ENCODE measurements around the gene EVI5L. TPM values are rescaled to one million over a fixed set of nuclear protein-coding genes. Genes with fewer than 3 reads are reported as not detected.

EVI5L gene
- total RNA-seq, 2 donors from 2014 or later: 6.0 to 12.9 TPM

- Histone ChIP-seq H3K4me3 (no peak overlapping the region), H3K36me3 (replicated peaks in 1 of 2; ENCODE audit: insufficient read depth in 1 of 2, low read depth in 2 of 2) (no peaks in the 10 kb centered on the region), H3K27me3 (no peaks in the 10 kb centered on the region), H3K9me3 (no peaks in the 10 kb centered on the region), H3K27ac (no peak overlapping the region), H3K4me1 (peaks cover 13% of the 10 kb centered on the region)
- intact Hi-C loops (cut with DNase I): loop anchor here (10.0 kb wide), 1 partner anchor 53 kb away; the partner anchor contains the start of gene MAP2K7
- TF ChIP-seq POLR2A (IDR thresholded peaks at IDR 0.05) (no peak), CTCF (IDR thresholded peaks at IDR 0.05) (no peak)
- ATAC-seq (no peak), DNase-seq (no peak)
- WGBS, 2 donors: 74 to 83% methylated on average over 14 to 20 of the region's 26 CpGs
Measured at GRCh38 chr19:7851623-7852500, 21.8 kb downstream of the EVI5L start.

- no peaks in the 10 kb centered on the region for H3K36me3 ChIP-seq (replicated peaks in 1 of 2; ENCODE audit: insufficient read depth in 1 of 2, low read depth in 2 of 2)
- ATAC-seq: peak; percentile 99
- no peaks in the 10 kb centered on the region for H3K9me3 ChIP-seq
- 13 to 32% methylated on average over 10 to 45 of the region's 45 CpGs for WGBS, 2 donors
- intact Hi-C loops (cut with DNase I): loop anchor here (10.0 kb wide), 1 partner anchor 52 kb away; the partner anchor contains the start of gene MAP2K7
- H3K27ac ChIP-seq: peak overlapping the region; percentile 62 to 90 (median 77)
- peaks cover 13% of the 10 kb centered on the region for H3K4me1 ChIP-seq
- peak; percentile 95 to 97 (median 97) for DNase-seq
- TF ChIP-seq CTCF (IDR thresholded peaks at IDR 0.05) (peak; percentile 86 to 97 (median 92)), POLR2A (IDR thresholded peaks at IDR 0.05) (peak in 2 of 3 donors; percentile 47 to 49)
- H3K4me3 ChIP-seq: no peak overlapping the region
- no peaks in the 10 kb centered on the region for H3K27me3 ChIP-seq
Measured at GRCh38 chr19:7852851-7853769, 23.1 kb downstream of the EVI5L start.

GRCh38 chr19:7853770-7854128 lies 23.7 kb downstream of the EVI5L start:
- DNase-seq: peak in 2 of 4 donors; percentile 42
- TF ChIP-seq POLR2A (IDR thresholded peaks at IDR 0.05) (no peak), CTCF (IDR thresholded peaks at IDR 0.05) (no peak)
- Histone ChIP-seq H3K4me3 (no peak overlapping the region), H3K9me3 (no peaks in the 10 kb centered on the region), H3K4me1 (peaks cover 13% of the 10 kb centered on the region), H3K36me3 (replicated peaks in 1 of 2; ENCODE audit: insufficient read depth in 1 of 2, low read depth in 2 of 2) (no peaks in the 10 kb centered on the region), H3K27ac (peak overlapping the region; percentile 62 to 90 (median 77)), H3K27me3 (no peaks in the 10 kb centered on the region)
- intact Hi-C loops (cut with DNase I): loop anchor here (10.0 kb wide), 1 partner anchor 51 kb away; the partner anchor contains the start of gene MAP2K7
- WGBS, 2 donors: 30 to 47% methylated on average over 12 of the region's 12 CpGs
- ATAC-seq: peak; percentile 27

GRCh38 chr19:7855426-7856108 lies 25.5 kb downstream of the EVI5L start:
- Histone ChIP-seq H3K27ac (no peak overlapping the region), H3K9me3 (no peaks in the 10 kb centered on the region), H3K27me3 (no peaks in the 10 kb centered on the region), H3K4me1 (peaks cover 13% of the 10 kb centered on the region), H3K4me3 (no peak overlapping the region), H3K36me3 (replicated peaks in 1 of 2; ENCODE audit: insufficient read depth in 1 of 2, low read depth in 2 of 2) (no peaks in the 10 kb centered on the region)
- DNase-seq: no peak
- no peak for ATAC-seq
- intact Hi-C loops (cut with DNase I): loop anchor here (10.0 kb wide), 1 partner anchor 49 kb away; the partner anchor contains the start of gene MAP2K7
- 89 to 90% methylated on average over 25 to 26 of the region's 26 CpGs for WGBS, 2 donors
- TF ChIP-seq CTCF (IDR thresholded peaks at IDR 0.05) (no peak), POLR2A (IDR thresholded peaks at IDR 0.05) (no peak)
